Iris pigment epithelial cell (primary cell): Measurements from ENCODE around the gene FGF4.

Source experiments
- DNase-seq: peaks from one replicate; pipeline ENCODE4 v3.0.0-alpha.2; 2011; ENCODE audit warnings: low read depth

The FGF4 gene

DNA sequence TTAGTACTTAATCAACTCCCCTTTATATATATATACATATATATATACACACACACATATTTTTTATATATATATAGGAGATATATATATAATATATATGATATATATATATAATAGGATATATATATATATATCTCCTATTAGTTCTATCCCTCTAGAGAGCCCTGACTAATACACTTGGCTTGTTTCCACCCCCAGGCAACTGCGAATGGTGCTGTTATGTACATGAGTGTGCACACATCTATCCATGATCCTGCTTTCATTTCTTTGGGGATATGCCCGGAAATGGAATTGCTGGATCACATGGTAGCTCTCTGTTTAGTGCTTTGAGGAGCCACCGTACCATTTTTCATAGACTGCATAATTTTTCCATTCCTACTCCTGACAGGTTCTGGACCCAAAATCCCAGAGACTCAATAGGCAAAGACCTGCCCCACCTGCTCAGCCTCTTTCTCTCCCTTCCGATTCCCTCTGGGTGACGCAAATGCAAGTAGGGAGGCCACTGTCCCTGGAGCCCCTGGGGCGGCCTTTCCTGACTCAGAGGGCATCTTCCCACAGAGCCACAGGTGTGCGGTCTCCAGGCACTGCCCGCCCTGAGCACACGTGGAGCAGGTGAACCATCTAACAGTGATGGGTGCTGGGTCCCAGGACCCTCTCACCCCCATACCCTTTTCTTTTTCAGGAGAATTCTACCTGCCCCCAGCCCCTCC lies 32.1 kb upstream of the FGF4 start:
- DNase-seq, result peak; percentile 16

DNA sequence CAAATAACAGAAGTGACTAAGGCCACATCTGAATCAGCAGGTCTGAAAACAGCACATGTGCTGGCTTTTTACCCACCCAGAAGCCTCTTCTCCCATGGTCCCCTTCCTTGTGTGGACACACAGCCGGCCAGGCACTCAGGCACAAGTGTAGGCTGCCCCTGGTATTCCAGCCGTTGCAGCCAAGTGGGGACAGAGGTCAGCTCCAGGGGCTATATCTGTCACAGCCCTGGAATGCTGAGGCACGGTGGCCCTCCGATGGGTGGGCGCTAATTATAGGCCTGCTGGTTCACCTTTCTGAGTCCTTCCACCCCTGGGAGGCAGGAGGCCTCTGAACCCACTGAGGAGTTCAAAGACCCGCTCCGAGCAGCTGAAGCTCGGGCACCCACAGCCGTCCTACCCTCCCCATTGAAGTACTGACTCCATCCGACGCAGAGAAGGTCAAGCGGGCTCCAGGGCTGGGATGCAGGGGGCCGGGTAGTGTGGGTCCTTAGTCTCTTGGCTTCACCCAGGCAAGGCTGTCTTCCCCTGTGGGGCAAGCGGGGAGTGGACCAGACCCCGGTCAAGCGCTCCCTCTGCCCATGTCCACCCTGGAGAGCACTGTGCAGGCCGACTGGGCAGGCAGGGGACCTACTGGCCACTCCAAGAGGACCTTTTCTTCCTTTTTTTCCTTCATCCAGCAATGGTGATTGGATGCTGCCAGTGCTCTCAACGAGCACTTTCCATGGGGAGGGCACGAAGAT lies 29.8 kb upstream of the FGF4 start:
- DNase-seq, result no peak

DNA sequence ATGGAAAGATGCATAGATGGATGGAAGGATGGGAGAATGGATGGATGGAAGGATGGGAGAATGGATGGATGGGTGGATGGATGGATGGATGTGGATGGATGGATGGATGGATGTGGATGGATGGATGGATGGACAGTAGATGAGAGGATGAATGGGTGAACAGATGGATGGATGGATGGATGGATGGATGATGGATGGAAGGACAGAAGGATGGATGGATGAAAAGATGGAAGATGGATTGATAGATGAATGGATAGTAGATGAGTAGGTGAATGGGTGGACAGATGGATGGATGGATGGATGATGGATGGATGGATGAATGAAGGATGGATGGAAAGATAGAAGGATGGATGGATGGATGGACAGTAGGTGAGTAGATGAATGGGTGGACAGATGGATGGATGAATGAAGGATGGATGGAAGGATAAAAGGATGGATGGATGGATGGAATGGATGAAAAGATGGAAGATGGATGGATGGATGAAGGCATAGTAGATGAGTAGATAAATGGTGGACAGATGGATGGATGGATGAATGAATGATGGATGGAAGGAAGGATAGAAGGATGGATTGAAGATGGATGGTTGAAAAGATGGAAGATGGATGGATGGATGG lies 28.6 kb upstream of the FGF4 start:
- DNase-seq, result no peak

DNA sequence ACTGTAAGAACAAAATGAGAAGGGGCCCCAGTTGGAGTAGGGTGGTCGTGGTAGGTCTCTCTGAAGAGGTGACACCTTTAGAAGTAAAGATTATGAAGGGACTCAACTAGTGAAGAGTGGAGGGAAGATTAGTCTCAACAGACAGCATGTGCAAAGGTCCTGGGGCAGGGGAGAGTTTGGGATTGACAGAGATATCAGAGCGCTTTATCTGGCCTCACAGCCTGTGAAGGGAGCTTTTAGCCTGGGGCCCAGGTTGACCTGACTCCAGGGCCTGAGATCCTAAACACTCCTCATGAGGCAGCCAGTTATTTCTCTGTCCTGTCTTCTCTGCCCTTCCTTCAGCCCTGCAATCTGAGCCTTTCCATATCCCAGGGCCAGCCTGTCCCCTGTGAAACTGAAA lies 27.9 kb upstream of the FGF4 start:
- no peak for DNase-seq

DNA sequence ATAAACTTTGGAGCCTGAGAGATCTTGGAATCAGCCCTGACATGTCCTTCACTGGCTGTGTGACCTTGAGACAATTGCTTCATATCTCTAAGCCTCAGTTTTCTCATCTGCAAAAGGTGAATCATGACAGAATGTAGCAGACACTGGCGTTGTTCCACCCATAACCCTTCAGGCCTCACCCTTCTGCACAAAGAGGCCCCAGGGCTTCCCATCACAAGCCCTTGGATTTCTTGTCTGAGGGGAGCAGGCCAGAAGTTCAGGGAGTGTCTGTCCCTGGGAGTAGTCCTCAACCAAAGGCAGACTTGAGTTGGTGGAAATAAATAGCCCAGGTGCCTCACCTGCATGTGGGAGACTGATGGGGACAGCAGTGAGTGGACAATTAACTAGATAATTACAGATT lies 27.4 kb upstream of the FGF4 start:
- no peak for DNase-seq

DNA sequence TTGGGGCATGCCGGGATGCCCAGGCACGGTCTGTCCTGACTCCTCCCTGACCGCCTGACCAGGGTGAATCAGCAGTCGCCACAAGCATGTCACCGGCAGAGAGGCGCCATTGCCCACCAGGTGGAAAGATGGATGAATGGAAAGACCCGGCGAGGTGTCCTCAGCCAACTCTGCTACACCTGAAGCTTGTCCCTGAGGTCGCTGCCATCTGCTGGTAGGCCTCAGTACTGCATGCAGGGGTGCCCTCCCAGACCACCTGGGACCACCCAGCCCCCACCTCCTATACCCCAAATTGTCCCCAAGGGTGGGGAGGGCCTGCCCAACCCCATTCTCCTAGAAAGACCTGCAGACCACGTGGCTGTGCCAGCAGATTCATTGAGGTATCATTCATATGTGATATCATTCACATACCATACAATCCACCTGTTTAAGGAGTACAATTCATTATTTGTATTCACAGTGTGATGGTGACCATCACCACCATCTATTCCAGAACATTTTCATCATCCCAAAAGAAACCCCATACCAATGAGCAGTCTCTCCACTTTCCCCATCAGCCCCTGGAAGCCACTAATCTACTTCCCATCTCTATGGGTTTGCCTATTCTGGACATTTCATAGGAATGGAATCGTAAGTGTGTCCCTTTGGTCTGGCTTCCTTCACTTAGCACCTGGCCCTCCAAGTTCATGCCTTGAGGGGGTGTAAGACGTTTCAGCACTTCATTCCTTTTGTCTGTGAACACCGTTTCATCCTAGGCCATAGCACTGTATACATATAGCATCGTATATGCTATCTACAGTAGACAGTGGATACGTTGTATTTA lies 26.6 kb upstream of the FGF4 start:
- DNase-seq, result no peak

DNA sequence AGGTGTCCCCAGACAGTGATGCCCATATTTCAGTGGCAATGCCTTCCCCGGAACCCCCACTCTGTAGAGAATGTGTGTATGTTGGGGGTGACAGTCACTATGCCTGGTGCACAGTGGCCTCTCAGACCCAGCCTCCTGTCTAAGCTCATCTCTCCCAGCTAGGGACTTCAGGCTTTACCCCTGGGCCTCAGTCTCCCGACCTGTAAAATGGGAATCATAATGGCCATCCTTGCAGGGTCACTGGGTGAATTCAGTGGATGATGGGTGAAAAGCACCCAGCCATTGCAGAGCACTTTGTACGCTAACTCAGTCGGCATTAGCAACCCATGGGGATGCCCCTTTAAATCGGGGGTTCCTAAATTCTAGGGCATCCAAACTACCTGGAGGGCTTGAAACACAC lies 25.1 kb upstream of the FGF4 start:
- DNase-seq, result no peak

DNA sequence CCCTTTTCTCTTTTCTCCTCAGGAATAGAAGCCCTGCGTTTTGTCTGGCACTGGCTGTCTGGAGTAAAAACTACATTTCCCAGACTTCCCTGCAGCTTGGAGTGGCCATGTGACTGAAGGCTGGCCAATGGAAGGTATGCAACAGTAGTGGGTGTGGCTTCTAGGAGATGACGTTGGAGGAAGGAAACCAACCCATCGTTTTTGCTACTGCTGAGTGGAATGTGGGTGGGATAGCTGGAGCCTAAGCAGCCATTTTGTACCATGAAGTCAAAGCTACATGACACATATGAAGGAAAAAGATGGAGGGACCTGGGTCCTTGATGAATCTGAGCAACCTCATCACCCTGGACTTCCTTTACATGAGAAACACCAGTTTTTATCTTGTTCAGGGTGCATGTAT lies 24.4 kb upstream of the FGF4 start:
- DNase-seq, result peak; percentile 54

DNA sequence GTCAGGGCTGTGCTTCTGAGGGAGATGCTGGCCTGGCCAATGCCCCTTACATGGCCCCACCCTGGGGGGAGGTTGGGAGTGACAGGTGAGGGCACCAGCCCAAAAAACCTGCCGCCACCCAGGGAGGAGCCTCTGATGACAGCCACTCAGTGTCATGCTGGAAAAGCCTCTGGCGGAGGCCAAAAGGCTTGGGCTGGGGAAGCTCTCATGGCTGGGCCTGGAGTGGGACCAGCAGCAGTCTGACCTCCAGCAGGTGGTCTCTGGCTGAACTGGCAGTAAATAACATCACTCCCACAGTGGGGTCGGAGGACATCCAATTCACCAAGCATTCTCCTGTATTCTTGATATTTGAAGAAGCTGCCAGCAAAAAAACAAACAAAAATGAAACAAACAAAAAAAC lies 24.0 kb upstream of the FGF4 start:
- no peak for DNase-seq

DNA sequence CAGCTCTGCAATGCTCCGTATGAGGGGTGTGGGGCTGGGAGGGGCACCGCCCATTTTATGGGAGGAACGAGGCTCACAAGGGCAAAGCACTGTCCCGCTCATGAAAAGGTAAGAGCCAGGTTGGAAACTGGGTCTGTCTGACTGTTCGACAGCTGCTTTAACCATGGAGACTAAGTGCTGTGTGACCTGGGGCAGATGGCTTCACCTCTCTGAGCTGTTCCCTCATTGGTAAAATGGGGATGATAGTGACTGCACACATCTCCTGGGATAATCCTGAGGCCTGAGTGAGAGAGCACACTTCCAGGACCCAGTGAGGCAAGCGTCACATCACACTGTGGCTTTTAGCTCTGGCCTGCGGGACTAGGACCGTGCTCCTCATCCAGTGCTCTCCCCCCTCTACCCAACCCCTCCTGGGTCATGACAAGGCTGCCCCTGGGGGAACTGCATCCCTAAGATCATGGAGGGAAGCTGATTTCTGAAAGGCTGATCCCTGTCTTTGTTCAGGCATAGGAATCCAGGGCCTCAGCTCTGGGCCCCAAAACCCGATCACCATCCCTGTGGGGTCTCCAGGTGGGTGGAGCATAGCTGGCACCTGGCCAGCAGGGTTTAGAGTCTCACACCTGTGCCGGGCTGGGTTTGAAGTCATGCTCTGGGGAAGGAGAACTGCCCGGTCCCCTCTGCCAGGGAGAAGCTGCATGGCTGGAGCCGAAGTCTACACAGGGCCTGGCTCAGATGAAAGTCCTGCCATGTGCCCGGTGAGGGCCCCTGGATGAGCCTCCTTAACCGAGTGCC lies 22.8 kb upstream of the FGF4 start:
- DNase-seq, result no peak

DNA sequence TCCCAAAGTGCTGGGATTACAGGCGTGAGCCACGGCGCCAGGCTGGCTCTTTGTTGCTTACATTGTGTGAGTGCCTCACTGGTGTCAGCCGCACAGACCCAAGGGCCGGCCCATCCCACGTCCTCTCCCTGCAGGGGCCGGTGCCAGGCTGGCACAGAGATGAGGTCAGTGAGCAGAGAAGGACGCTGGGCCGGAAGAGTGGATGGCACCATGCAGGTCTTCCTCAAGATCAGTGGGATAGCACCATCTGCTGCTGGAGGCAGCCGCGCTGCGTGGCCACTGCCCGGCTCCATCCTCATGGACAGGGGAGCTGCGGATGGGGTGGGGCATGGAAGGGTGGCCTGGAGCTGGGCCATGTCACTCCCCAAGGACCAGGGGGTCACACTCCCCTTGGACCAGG lies 22.0 kb upstream of the FGF4 start:
- DNase-seq, result no peak

DNA sequence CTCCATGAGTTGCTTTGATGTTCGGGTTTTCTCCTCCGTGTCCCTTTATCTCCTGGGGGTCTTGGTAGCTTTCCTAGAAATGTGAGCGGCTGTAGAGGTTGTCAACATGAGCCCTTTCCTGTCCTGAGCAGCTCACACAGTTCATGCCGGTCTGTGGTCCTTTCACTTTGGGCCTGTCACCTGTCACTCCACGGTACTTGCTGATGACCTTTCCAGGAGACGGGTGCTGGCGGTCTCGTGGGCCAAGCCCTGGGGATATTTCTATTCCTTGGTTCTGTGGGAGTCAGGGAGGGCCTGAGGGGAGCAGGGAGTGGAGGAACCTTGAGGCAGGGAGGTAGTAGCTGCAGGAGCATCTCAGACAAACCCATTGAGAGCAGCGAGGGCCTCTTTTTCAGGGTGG lies 20.9 kb upstream of the FGF4 start:
- DNase-seq, result no peak

DNA sequence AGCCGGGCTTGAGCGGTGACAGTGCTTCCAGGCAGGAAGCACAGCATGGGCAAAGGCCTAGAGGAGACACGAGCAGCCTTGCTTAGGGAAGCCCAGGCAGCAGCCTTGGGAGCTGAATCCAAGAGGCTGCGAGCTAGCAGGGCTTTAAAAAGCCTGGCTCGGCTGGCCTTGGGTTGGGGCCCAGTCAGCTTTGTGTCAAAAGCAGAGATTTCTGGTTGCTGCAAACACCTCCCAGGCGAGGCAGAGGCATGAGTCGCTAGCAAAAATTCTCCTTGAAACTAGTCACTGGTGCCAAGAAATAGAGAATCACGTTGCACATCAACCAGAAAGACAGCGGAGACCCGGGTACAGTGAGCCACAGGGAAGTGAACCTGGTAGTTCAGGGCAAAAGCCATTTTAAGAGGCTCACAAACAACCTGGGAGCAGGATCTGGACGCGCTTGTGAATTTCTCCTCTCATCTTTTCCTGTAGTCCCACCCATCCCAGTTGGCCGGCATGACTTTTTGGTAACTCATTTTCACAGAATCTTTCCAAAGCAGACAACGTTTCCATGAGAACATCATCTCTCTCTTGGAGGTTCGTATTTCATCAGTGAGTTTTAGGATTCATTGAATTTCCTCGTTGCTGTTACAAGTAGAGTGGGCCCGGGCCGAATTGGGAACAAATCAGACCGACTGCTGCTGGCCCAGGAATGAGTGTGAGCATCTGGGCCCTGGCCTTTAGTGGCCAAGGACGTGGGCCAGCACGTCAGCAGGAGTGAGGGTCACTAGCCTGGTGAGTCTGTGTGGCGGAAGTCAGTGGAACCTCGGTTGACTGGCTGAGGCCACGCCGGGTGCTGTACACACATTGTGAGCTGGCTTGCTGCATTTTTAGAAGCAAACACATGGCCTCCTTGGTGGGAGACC lies 16.4 kb upstream of the FGF4 start:
- peak; percentile 50 for DNase-seq

DNA sequence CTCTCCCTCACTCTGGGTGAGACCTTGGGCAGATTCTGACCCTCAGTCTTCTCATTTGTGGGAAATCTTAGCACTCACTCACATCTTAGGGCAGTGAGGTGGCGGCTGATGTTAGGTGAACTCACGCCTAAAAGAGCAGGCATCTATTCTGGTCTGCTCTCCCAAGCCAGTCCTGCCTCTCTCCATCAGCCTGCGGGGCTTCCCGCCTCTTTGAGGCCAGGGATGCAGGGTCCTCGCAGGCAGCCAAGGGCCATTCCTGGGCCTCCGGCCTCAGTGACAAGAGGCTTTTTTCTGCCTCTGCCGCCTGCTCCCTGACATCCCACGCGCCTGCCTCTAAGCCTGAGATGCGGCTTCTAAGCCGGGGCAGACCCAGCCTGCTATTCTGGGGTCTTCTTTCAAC lies 13.8 kb upstream of the FGF4 start:
- DNase-seq, result no peak

DNA sequence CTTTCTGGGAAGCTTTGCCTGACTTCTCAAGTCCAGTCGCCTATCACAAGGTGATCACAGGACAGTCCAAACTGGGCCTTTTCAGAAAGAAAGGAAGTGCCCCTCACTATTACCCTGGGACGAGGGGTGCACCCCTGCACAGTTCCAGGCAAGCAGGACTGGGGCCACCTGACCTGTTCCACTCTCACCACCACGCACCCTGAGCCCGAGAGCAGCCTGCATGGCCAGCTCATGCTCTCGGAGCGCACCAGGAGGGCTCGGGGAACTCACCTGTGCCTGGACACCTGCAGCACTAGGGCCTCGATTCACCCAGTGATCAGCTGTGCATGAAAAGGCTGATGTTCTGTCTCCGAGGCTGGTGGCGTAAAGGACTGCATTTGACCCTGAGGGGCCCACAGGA lies 12.8 kb upstream of the FGF4 start:
- no peak for DNase-seq

DNA sequence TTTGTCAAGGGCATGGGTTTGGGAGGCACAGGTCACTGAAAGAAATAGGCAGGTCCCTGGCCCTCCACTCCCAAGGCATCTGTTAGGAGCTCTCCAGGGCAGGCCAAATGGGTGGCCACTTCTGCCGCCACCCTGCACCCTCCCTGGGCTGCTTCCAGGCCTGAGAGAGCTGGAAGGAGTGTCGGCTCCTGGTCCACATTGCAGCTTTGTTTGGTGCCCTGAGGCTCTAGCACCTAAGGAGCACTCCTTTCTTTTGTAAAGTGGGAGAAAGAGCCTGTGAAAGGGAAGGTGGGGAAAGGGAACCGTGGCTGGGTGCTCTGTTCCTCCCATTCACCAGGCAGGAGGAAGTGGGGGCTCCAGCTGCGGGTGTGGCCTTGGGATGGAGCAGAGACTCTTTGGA lies 12.3 kb upstream of the FGF4 start:
- DNase-seq, result no peak

DNA sequence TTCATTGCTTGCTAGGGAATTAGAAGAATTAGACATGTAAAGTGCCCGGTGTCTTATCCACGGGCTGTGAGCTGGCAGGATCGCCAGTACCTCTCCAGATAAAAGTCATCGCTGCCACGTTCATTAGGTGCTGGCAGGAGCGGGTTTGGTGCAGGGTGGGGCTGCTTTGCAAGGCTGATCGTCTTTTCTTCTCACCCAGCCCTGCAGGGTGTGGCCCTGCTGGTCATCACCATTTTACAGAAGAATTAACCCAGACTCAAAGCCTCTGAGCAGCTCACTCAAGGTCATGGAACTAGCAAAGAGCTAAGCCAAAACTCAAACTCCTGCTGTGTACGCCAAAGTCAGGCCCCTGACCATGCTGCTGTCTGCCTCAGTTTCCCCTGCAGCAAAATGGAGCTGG lies 6.1 kb upstream of the FGF4 start:
- DNase-seq, result no peak

DNA sequence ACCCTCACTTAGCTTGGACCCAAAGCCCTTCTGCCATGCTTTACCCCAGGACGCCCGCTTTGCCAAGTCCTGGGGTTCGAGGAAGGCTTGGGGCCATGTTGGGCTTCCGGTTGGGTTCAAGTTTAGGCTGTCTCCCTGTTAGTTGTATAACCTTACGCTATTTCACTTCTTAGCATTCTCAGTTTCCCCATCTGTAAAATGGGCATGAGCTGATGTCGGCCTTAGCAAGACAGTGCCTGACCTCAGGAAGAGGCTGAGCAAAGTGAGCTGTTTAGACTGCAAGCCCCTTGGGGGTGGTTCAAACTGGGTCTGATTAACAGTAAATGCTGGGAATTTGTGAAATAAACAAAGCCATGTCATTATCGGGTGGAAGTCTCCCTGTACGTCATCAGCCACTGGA lies 3.2 kb upstream of the FGF4 start:
- no peak for DNase-seq

DNA sequence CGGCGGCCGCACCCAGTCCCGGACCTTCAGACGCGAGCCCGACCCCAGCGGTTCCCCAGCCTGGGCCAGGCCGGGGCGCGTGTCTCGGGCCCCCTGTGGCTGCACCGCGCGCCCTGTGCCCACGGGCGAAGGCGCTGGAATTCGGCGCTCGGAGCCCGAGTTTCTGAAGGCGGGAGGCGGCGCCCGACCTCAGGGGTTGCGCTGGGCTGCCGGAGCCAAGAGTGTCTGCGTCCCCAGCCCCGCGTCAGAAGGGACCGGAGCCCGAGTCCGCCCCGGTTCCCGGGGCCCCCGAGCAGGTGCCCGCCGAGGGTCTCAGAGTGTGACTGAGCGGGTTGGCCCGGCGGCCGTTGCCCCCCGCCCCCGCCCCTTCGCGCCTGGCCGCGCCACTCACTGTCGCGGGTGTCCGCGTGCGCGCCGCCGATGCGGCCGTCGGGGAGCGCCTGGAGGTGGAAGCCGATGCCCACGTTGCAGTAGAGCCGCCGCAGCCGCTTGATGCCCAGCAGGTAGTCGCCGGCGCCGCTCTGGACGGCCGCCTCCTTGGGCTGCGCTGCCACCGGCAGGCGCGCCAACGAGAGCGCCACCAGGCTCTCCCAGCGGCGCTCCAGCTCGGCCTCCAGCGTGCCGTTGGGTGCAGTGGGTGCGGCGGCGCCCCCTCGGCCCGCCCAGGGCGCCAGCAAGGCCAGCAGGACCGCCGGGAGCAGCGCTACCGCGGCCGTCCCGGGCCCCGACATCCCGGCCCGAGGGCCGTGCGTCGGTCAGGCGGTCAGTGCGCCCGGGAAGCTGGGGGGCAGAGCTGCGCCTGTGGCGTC lies 583 bp downstream of the FGF4 start:
- DNase-seq, result no peak
